ENCODE data around the gene SKI.

DNA sequence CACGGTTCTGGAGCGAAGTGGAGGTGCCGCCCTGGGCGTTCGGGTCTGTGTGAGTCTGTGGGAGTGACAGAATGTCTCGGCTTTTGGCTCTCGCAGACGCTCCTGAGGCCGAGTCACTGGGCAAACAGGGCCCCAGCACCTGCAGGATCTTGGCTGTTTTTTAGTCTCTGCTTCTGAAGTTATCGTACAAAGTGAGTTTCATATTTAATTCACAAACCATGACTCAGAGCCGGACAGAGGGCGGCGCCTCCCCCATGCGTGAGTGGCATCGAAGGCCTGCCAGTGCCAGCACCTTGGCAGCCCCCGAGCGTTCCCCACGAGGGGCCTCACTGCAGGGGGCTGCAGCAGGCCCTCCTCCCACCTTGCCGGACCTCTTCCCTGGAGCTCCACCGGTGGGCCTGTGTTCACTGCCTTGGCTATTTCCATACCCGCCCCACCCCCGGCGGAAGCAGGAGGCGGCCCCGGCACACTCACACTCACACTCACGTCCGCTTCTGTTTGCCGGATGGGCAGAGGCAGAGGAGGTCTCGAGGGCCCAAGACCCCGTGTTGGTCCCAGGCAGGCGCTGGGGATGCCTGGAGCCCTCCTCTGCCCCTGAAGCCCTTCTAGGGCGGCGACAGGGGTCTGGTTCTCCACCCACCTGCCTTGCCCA, 106.9 kb downstream of the SKI start:
- TF ChIP-seq CTCF (IDR thresholded peaks at IDR 0.05; ENCODE audit: low read length) (no peak), EZH2 (optimal IDR thresholded peaks at IDR 0.05; ENCODE audit: low read depth, low read length) (no peak)

Measured in MM.1S (cell line).